CD8-positive, alpha-beta memory T cell (primary cell): ENCODE results near the gene CD38. TPM values are rescaled to one million over a fixed set of nuclear protein-coding genes. Genes with fewer than 3 reads are reported as not detected.
"Not testable (repeated sequence)": the region's sequence is repeated elsewhere in the genome, so short reads cannot be mapped to it uniquely, and the experiment has no call there.

Experiments
- CTCF ChIA-PET: fragments of 350-600 bp; sonication (Branson Sonifier 250); formaldehyde crosslinking; loops from one replicate; lab custom pipeline; 2021; ENCODE audit warnings: antibody characterized with exemption; lab: Charles Lee
- POLR2A ChIA-PET: fragments of 350-600 bp; sonication (Branson Sonifier 250); formaldehyde crosslinking; loops from one replicate; lab custom pipeline; 2021; ENCODE audit warnings: antibody characterized with exemption; lab: Charles Lee
- DNase-seq, 5 donors: peaks; one replicate each; pipeline versions ENCODE4 v3.0.0 to v3.0.0-alpha.2; 2020 to 2022; ENCODE audit warnings: mixed read lengths in 1 of 5
- H3K27ac ChIP-seq: one replicate; pipeline ENCODE4 v1.7.0; 2013; ENCODE audit warnings: low read depth, mild to moderate bottlenecking, low read length, moderate library complexity
- H3K27me3 ChIP-seq: 2 replicates; pipeline ENCODE4 v1.7.0; 2013; ENCODE audit warnings: low read length, mild to moderate bottlenecking; ENCODE audit not compliant: insufficient read depth, poor library complexity, severe bottlenecking
- H3K36me3 ChIP-seq: 2 replicates; pipeline ENCODE4 v1.7.0; 2013; ENCODE audit warnings: mild to moderate bottlenecking, low read length, moderate library complexity; ENCODE audit not compliant: insufficient read depth
- H3K4me1 ChIP-seq: 2 replicates; pipeline ENCODE4 v1.7.0; 2013; ENCODE audit warnings: mild to moderate bottlenecking, low read length, moderate library complexity; ENCODE audit not compliant: insufficient read depth
- H3K4me3 ChIP-seq: 2 replicates; pipeline ENCODE4 v1.7.0; 2013; ENCODE audit warnings: mild to moderate bottlenecking, low read length
- H3K9me3 ChIP-seq: 2 replicates; pipeline ENCODE4 v1.7.0; 2013; ENCODE audit warnings: mild to moderate bottlenecking, low read length
- H3K27ac Mint-ChIP-seq, 8 donors: one replicate each; pipeline ENCODE4 v1.8.0; 2020 to 2021; ENCODE audit warnings: mixed read lengths in 8 of 8, mild to moderate bottlenecking in 6 of 8, inconsistent platforms in 3 of 8, moderate library complexity in 3 of 8
- H3K27me3 Mint-ChIP-seq, 2 donors: one replicate each; pipeline ENCODE4 v1.8.0; 2020 to 2021; ENCODE audit warnings: mixed read lengths in 2 of 2, mild to moderate bottlenecking in 1 of 2, moderate library complexity in 1 of 2
- H3K36me3 Mint-ChIP-seq, 3 donors: one replicate each; pipeline ENCODE4 v1.8.0; 2020 to 2021; ENCODE audit warnings: mixed read lengths in 3 of 3, inconsistent platforms in 1 of 3, mild to moderate bottlenecking in 1 of 3
- H3K4me1 Mint-ChIP-seq, 3 donors: one replicate each; pipeline ENCODE4 v1.8.0; 2020 to 2021; ENCODE audit warnings: mixed read lengths in 3 of 3, inconsistent platforms in 1 of 3, mild to moderate bottlenecking in 1 of 3
- H3K4me3 Mint-ChIP-seq, 7 donors: one replicate each; pipeline ENCODE4 v1.8.0; 2020 to 2021; ENCODE audit warnings: mixed read lengths in 7 of 7, mild to moderate bottlenecking in 6 of 7, moderate library complexity in 4 of 7, inconsistent platforms in 2 of 7
- H3K9me3 Mint-ChIP-seq, 5 donors: one replicate each; pipeline ENCODE4 v1.8.0; 2020 to 2022; ENCODE audit warnings: mixed read lengths in 5 of 5, mild to moderate bottlenecking in 3 of 5, moderate library complexity in 2 of 5, inconsistent platforms in 1 of 5
- polyA plus RNA-seq: library from polyadenylated mRNA; unstranded; fragments of 300-500 nt; fragmentation: Illumina TruSeq; gene quantifications from one replicate; pipeline ENCODE4 v1.2.3, GENCODE V29; 2021
- total RNA-seq, 2 experiments: library from RNA; stranded (reverse); gene quantifications; one replicate each; pipeline ENCODE4 v1.2.3, GENCODE V29; 2021

CD38 gene
- total and polyA plus RNA-seq, 3 experiments from 2014 or later, result 2.1 to 11.7 (median 9.0) TPM

GRCh38 chr4:15861198-15861597 is 83.1 kb downstream of the CD38 start:
- H3K27me3 ChIP-seq, H3K27ac ChIP-seq, H3K27ac Mint-ChIP-seq, H3K4me3 Mint-ChIP-seq, H3K4me1 Mint-ChIP-seq, CTCF ChIA-PET, POLR2A ChIA-PET, H3K4me1 ChIP-seq, H3K4me3 ChIP-seq, H3K36me3 Mint-ChIP-seq, H3K9me3 Mint-ChIP-seq, H3K36me3 ChIP-seq, H3K9me3 ChIP-seq, DNase-seq, H3K27me3 Mint-ChIP-seq: not testable (repeated sequence)

GRCh38 chr4:15864651-15865566 is 86.8 kb downstream of the CD38 start:
- ChIA-PET CTCF (no interaction called here), POLR2A (no interaction called here)
- Histone ChIP-seq H3K36me3 (no peaks in the 10 kb centered on the region), H3K27me3 (no peaks in the 10 kb centered on the region), H3K4me1 (no peaks in the 10 kb centered on the region), H3K27ac (no peak overlapping the region), H3K9me3 (no peaks in the 10 kb centered on the region), H3K4me3 (no peak overlapping the region)
- no peaks in the 10 kb centered on the region for H3K9me3 Mint-ChIP-seq
- no peaks in the 10 kb centered on the region for H3K4me1 Mint-ChIP-seq
- no peak overlapping the region for H3K27ac Mint-ChIP-seq
- H3K36me3 Mint-ChIP-seq, result no peaks in the 10 kb centered on the region
- peaks cover 0 to 8% of the 10 kb centered on the region in 2 donors for H3K27me3 Mint-ChIP-seq
- H3K4me3 Mint-ChIP-seq, result no peak overlapping the region
- no peak for DNase-seq

- no peak overlapping the region for H3K4me3 ChIP-seq
- Mint-ChIP-seq H3K27ac (no peak overlapping the region), H3K4me1 (no peaks in the 10 kb centered on the region), H3K27me3 (peaks cover 11 to 25% of the 10 kb centered on the region in 2 donors), H3K9me3 (no peaks in the 10 kb centered on the region), H3K4me3 (no peak overlapping the region), H3K36me3 (peaks cover 0 to 6% (median 0%) of the 10 kb centered on the region in 3 donors)
- no peaks in the 10 kb centered on the region for H3K9me3 ChIP-seq
- no peaks in the 10 kb centered on the region for H3K27me3 ChIP-seq
- H3K27ac ChIP-seq, result no peak overlapping the region
- POLR2A ChIA-PET, result no interaction called here
- DNase-seq, result no peak
- H3K36me3 ChIP-seq, result no peaks in the 10 kb centered on the region
- H3K4me1 ChIP-seq, result no peaks in the 10 kb centered on the region
- CTCF ChIA-PET, result no interaction called here
Measured at GRCh38 chr4:15868111-15868510, 90.0 kb downstream of the CD38 start.

- no peak for DNase-seq
- CTCF ChIA-PET, result no interaction called here
- Histone ChIP-seq H3K9me3 (no peaks in the 10 kb centered on the region), H3K27ac (no peak overlapping the region), H3K27me3 (no peaks in the 10 kb centered on the region), H3K4me3 (no peak overlapping the region), H3K36me3 (no peaks in the 10 kb centered on the region), H3K4me1 (no peaks in the 10 kb centered on the region)
- peaks cover 8 to 25% of the 10 kb centered on the region in 2 donors for H3K27me3 Mint-ChIP-seq
- no peaks in the 10 kb centered on the region for H3K9me3 Mint-ChIP-seq
- peaks cover 0 to 6% (median 0%) of the 10 kb centered on the region in 3 donors for H3K36me3 Mint-ChIP-seq
- no peak overlapping the region for H3K4me3 Mint-ChIP-seq
- H3K27ac Mint-ChIP-seq, result no peak overlapping the region
- no peaks in the 10 kb centered on the region for H3K4me1 Mint-ChIP-seq
- POLR2A ChIA-PET, result no interaction called here
Measured at GRCh38 chr4:15868826-15869413, 90.8 kb downstream of the CD38 start.

GRCh38 chr4:15870079-15870478 is 92.0 kb downstream of the CD38 start:
- H3K36me3 ChIP-seq, result no peaks in the 10 kb centered on the region
- H3K36me3 Mint-ChIP-seq, result peaks cover 0 to 6% (median 0%) of the 10 kb centered on the region in 3 donors
- H3K4me1 ChIP-seq, result no peaks in the 10 kb centered on the region
- CTCF ChIA-PET, result interaction anchor here (1.7 kb wide), 1 partner anchor 13 kb away, joined by 7 read pairs; no protein-coding TSS in a partner anchor
- H3K27ac ChIP-seq, result no peak overlapping the region
- no peak overlapping the region for H3K4me3 ChIP-seq
- H3K9me3 ChIP-seq, result no peaks in the 10 kb centered on the region
- no peaks in the 10 kb centered on the region for H3K4me1 Mint-ChIP-seq
- H3K27ac Mint-ChIP-seq, result no peak overlapping the region
- H3K27me3 ChIP-seq, result no peaks in the 10 kb centered on the region
- peaks cover 16 to 29% of the 10 kb centered on the region in 2 donors for H3K27me3 Mint-ChIP-seq
- peaks cover 0 to 2% (median 0%) of the 10 kb centered on the region in 5 donors for H3K9me3 Mint-ChIP-seq
- H3K4me3 Mint-ChIP-seq, result no peak overlapping the region
- DNase-seq, result no peak
- POLR2A ChIA-PET, result no interaction called here

GRCh38 chr4:15870921-15871664 is 93.0 kb downstream of the CD38 start:
- POLR2A ChIA-PET, result no interaction called here
- no peaks in the 10 kb centered on the region for H3K4me1 ChIP-seq
- Mint-ChIP-seq H3K4me3 (no peak overlapping the region), H3K9me3 (peaks cover 0 to 2% (median 0%) of the 10 kb centered on the region in 5 donors), H3K36me3 (peaks cover 0 to 6% (median 0%) of the 10 kb centered on the region in 3 donors), H3K4me1 (no peaks in the 10 kb centered on the region), H3K27me3 (peaks cover 19 to 29% of the 10 kb centered on the region in 2 donors), H3K27ac (no peak overlapping the region)
- no peaks in the 10 kb centered on the region for H3K36me3 ChIP-seq
- no peak overlapping the region for H3K27ac ChIP-seq
- no peak for DNase-seq
- no peaks in the 10 kb centered on the region for H3K9me3 ChIP-seq
- H3K27me3 ChIP-seq, result no peaks in the 10 kb centered on the region
- H3K4me3 ChIP-seq, result no peak overlapping the region
- CTCF ChIA-PET, result interaction anchor here (1.7 kb wide), 1 partner anchor 12 kb away, joined by 7 read pairs; no protein-coding TSS in a partner anchor

- H3K9me3 ChIP-seq, result no peaks in the 10 kb centered on the region
- no peak overlapping the region for H3K4me3 Mint-ChIP-seq
- no peaks in the 10 kb centered on the region for H3K4me1 Mint-ChIP-seq
- CTCF ChIA-PET, result interaction anchor here (1.1 kb wide), 1 partner anchor 9 kb away, joined by 4 read pairs; no protein-coding TSS in a partner anchor
- peaks cover 22 to 29% of the 10 kb centered on the region in 2 donors for H3K27me3 Mint-ChIP-seq
- no peaks in the 10 kb centered on the region for H3K4me1 ChIP-seq
- POLR2A ChIA-PET, result no interaction called here
- H3K27ac Mint-ChIP-seq, result no peak overlapping the region
- peaks cover 0 to 10% (median 0%) of the 10 kb centered on the region in 3 donors for H3K36me3 Mint-ChIP-seq
- H3K27me3 ChIP-seq, result no peaks in the 10 kb centered on the region
- no peak overlapping the region for H3K27ac ChIP-seq
- H3K4me3 ChIP-seq, result no peak overlapping the region
- peaks cover 0 to 2% (median 0%) of the 10 kb centered on the region in 5 donors for H3K9me3 Mint-ChIP-seq
- DNase-seq, result no peak
- no peaks in the 10 kb centered on the region for H3K36me3 ChIP-seq
Measured at GRCh38 chr4:15873117-15873516, 95.0 kb downstream of the CD38 start.
